Mesenchymal stem cell (in vitro differentiated cells and primary cell): ENCODE results near the gene DPF3.

Source experiments
- DNase-seq: peaks from one replicate; pipeline ENCODE4 v3.0.0-alpha.2; 2013
- H2AFZ ChIP-seq: one replicate; pipeline ENCODE4 v1.6.1; 2013; ENCODE audit warnings: low read depth, mild to moderate bottlenecking, control low read depth, inconsistent platforms, low read length, moderate library complexity
- H2AK5ac ChIP-seq: 2 replicates; pipeline ENCODE4 v1.6.1; 2013; ENCODE audit warnings: low read length, moderate library complexity, mild to moderate bottlenecking, inconsistent platforms; ENCODE audit not compliant: severe bottlenecking
- H2BK120ac ChIP-seq: one replicate; pipeline ENCODE4 v1.6.1; 2013; ENCODE audit warnings: low read depth, mild to moderate bottlenecking, inconsistent platforms, low read length, moderate library complexity
- H2BK12ac ChIP-seq, 2 experiments: one replicate each; pipeline ENCODE4 v1.6.1; 2013; ENCODE audit warnings: inconsistent platforms in 2 of 2, low read length in 2 of 2, mild to moderate bottlenecking in 2 of 2, moderate library complexity in 2 of 2, control low read depth in 1 of 2
- H2BK15ac ChIP-seq: one replicate; pipeline ENCODE4 v1.6.1; 2013; ENCODE audit warnings: mild to moderate bottlenecking, low read depth, inconsistent platforms; ENCODE audit not compliant: poor library complexity, severe bottlenecking
- H2BK5ac ChIP-seq: 2 replicates; pipeline ENCODE4 v1.6.1; 2013; ENCODE audit warnings: low read depth, mild to moderate bottlenecking, low read length, control low read depth, inconsistent platforms; ENCODE audit not compliant: poor library complexity, severe bottlenecking
- H3K14ac ChIP-seq, 2 experiments: one replicate each; pipeline ENCODE4 v1.6.1; 2013; ENCODE audit warnings: inconsistent platforms in 2 of 2, low read length in 2 of 2, control low read depth in 1 of 2, mild to moderate bottlenecking in 1 of 2, moderate library complexity in 1 of 2
- H3K18ac ChIP-seq, 2 experiments: one replicate each; pipeline ENCODE4 v1.6.1; 2013; ENCODE audit warnings: inconsistent platforms in 2 of 2, low read length in 2 of 2, control low read depth in 1 of 2, low read depth in 1 of 2, mild to moderate bottlenecking in 1 of 2
- H3K23ac ChIP-seq, 2 experiments: one replicate each; pipeline ENCODE4 v1.6.1; 2013; ENCODE audit warnings: inconsistent platforms in 2 of 2, low read length in 2 of 2, mild to moderate bottlenecking in 2 of 2, moderate library complexity in 2 of 2, control low read depth in 1 of 2
- H3K27ac ChIP-seq: 2 replicates; pipeline ENCODE4 v1.5.1; 2013; ENCODE audit warnings: mild to moderate bottlenecking, moderate library complexity, low read length, control low read depth, inconsistent platforms; ENCODE audit not compliant: poor library complexity, severe bottlenecking
- H3K27me3 ChIP-seq, 2 experiments: 2 replicates each; pipeline versions ENCODE4 v1.6.1 to v1.7.0; 2013; ENCODE audit warnings: low read length in 2 of 2, mild to moderate bottlenecking in 2 of 2, moderate library complexity in 2 of 2, control low read depth in 1 of 2, inconsistent platforms in 1 of 2; ENCODE audit not compliant: control insufficient read depth in 1 of 2, insufficient read depth in 1 of 2
- H3K36me3 ChIP-seq, 2 experiments: 2 replicates each; pipeline versions ENCODE4 v1.6.1 to v1.7.0; 2013; ENCODE audit warnings: low read length in 2 of 2, control low read depth in 1 of 2, inconsistent platforms in 1 of 2, low read depth in 1 of 2, mild to moderate bottlenecking in 1 of 2; ENCODE audit not compliant: insufficient read depth in 2 of 2, control insufficient read depth in 1 of 2
- H3K4ac ChIP-seq, 2 experiments: one replicate each; pipeline ENCODE4 v1.6.1; 2013; ENCODE audit warnings: inconsistent platforms in 2 of 2, low read length in 2 of 2, mild to moderate bottlenecking in 2 of 2, moderate library complexity in 2 of 2, control low read depth in 1 of 2, low read depth in 1 of 2
- H3K4me1 ChIP-seq: 2 replicates; pipeline ENCODE4 v1.6.1; 2013; ENCODE audit warnings: low read depth, low read length, control low read depth; ENCODE audit not compliant: control insufficient read depth, insufficient read depth
- H3K4me2 ChIP-seq: 2 replicates; pipeline ENCODE4 v1.6.1; 2013; ENCODE audit warnings: low read length, mild to moderate bottlenecking, inconsistent platforms; ENCODE audit not compliant: poor library complexity, severe bottlenecking
- H3K4me3 ChIP-seq, 2 experiments: 2 replicates each; pipeline versions ENCODE4 v1.5.1 to v1.7.0; 2013; ENCODE audit warnings: low read length in 2 of 2, mild to moderate bottlenecking in 2 of 2, control low read depth in 1 of 2, low read depth in 1 of 2; ENCODE audit not compliant: insufficient read depth in 1 of 2
- H3K79me1 ChIP-seq: replicated peaks from 2 replicates; pipeline ENCODE4 v1.6.1; 2013; ENCODE audit warnings: mild to moderate bottlenecking, control low read depth, low read length, inconsistent platforms; ENCODE audit not compliant: poor library complexity, severe bottlenecking
- H3K9ac ChIP-seq: 2 replicates; pipeline ENCODE4 v1.7.0; 2013; ENCODE audit warnings: mild to moderate bottlenecking, low read length, moderate library complexity
- H3K9me3 ChIP-seq: 2 replicates; pipeline ENCODE4 v1.7.0; 2013; ENCODE audit warnings: mild to moderate bottlenecking, low read length; ENCODE audit not compliant: control insufficient read depth
- H4K8ac ChIP-seq: one replicate; pipeline ENCODE4 v1.6.1; 2013; ENCODE audit warnings: inconsistent platforms, mild to moderate bottlenecking, low read length, moderate library complexity
- H4K91ac ChIP-seq: one replicate; pipeline ENCODE4 v1.6.1; 2013; ENCODE audit warnings: mild to moderate bottlenecking, low read length, inconsistent platforms
- WGBS: methylation state at CpG from one replicate; pipeline ENCODE4 v1.1.7; 2013; ENCODE audit warnings: mixed read lengths; 5-methylcytosine and 5-hydroxymethylcytosine counted together

DPF3 gene

DNA sequence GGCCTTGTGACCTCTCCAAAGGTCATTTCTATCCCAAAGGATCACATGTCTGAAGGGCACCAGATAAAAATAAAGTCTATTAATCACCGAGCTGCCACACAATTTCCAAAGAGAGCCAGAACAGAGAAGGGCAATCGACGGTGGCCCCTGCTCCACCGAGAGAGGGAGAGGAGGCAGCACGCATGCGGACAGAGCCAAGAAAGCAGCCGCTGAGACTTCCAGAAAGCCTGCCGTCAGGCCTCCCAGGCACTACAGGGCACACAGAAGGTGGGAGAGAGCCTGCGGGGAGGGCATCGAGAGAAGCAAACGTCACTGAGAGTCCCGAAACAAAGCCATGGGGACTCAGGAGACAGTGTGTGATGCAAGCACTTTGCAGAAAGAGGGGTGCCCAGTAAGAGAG is 182.0 kb downstream of the DPF3 start:
- H3K9ac ChIP-seq: no peak overlapping the region
- 93% methylated on average over 12 of the region's 12 CpGs for WGBS
- no peak overlapping the region for H2AFZ ChIP-seq
- H3K4ac ChIP-seq: no peak overlapping the region
- H3K23ac ChIP-seq: no peak overlapping the region
- H2BK12ac ChIP-seq: no peak overlapping the region
- no peak overlapping the region for H3K18ac ChIP-seq
- no peak overlapping the region for H4K91ac ChIP-seq
- no peak for DNase-seq
- peaks cover 0 to 52% of the 10 kb centered on the region in 2 experiments for H3K36me3 ChIP-seq
- H3K27ac ChIP-seq: no peak overlapping the region
- H3K4me2 ChIP-seq: no peak overlapping the region
- H3K4me1 ChIP-seq: peaks cover 17% of the 10 kb centered on the region
- no peak overlapping the region for H3K4me3 ChIP-seq
- H2BK120ac ChIP-seq: no peak overlapping the region
- no peaks in the 10 kb centered on the region for H3K9me3 ChIP-seq
- peaks cover 21% of the 10 kb centered on the region for H3K79me1 ChIP-seq
- H2AK5ac ChIP-seq: no peak overlapping the region
- H3K27me3 ChIP-seq: no peaks in the 10 kb centered on the region
- no peak overlapping the region for H4K8ac ChIP-seq
- no peak overlapping the region for H2BK15ac ChIP-seq
- H3K14ac ChIP-seq: no peak overlapping the region
- H2BK5ac ChIP-seq: no peak overlapping the region

DNA sequence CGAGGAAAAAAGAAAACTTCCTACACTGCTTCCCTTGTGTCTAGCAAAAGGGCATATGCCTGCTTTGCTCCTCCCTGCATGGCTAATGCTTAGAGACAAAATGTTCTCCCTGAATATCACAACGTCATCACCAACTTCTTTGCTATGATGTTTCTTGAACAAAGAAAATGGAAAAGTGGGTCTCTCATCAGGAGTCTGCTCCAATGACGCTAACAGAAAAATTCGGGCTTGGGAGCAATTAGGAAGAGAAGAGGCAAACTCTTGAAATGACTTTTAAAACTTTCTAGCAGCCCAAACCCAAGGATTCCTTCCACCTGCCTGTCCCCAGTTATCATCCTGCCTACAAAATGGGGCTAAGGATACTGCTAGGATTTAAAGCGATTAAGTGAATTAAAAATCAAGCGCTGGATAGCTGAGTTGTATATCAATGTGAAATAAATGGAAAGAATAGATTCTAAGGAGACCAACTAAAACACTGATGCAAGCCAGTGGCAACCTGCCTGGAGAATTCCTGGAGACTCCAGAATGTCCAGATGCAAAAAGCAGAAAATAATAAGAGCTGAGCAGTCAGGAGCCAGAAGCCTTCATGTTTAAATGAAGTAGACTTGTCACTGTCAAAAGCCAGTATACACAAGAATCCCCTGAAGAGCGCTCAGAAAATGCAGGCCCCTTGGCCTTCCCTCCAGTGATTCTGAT is 183.8 kb downstream of the DPF3 start:
- H2BK12ac ChIP-seq: no peak overlapping the region
- no peaks in the 10 kb centered on the region for H3K9me3 ChIP-seq
- no peak overlapping the region for H3K27ac ChIP-seq
- H3K79me1 ChIP-seq: peaks cover 21% of the 10 kb centered on the region
- no peak overlapping the region for H3K4ac ChIP-seq
- no peak overlapping the region for H3K9ac ChIP-seq
- no peak overlapping the region for H2BK120ac ChIP-seq
- H2AK5ac ChIP-seq: no peak overlapping the region
- no peak overlapping the region for H4K8ac ChIP-seq
- H3K18ac ChIP-seq: no peak overlapping the region
- H3K14ac ChIP-seq: no peak overlapping the region
- no peak overlapping the region for H3K23ac ChIP-seq
- H3K27me3 ChIP-seq: no peaks in the 10 kb centered on the region
- DNase-seq: no peak
- WGBS: 95% methylated on average over 7 of the region's 7 CpGs
- H3K4me1 ChIP-seq: peaks cover 7% of the 10 kb centered on the region
- H4K91ac ChIP-seq: no peak overlapping the region
- no peak overlapping the region for H2AFZ ChIP-seq
- peaks cover 0 to 49% of the 10 kb centered on the region in 2 experiments for H3K36me3 ChIP-seq
- no peak overlapping the region for H3K4me3 ChIP-seq
- no peak overlapping the region for H2BK15ac ChIP-seq
- H3K4me2 ChIP-seq: no peak overlapping the region
- no peak overlapping the region for H2BK5ac ChIP-seq

DNA sequence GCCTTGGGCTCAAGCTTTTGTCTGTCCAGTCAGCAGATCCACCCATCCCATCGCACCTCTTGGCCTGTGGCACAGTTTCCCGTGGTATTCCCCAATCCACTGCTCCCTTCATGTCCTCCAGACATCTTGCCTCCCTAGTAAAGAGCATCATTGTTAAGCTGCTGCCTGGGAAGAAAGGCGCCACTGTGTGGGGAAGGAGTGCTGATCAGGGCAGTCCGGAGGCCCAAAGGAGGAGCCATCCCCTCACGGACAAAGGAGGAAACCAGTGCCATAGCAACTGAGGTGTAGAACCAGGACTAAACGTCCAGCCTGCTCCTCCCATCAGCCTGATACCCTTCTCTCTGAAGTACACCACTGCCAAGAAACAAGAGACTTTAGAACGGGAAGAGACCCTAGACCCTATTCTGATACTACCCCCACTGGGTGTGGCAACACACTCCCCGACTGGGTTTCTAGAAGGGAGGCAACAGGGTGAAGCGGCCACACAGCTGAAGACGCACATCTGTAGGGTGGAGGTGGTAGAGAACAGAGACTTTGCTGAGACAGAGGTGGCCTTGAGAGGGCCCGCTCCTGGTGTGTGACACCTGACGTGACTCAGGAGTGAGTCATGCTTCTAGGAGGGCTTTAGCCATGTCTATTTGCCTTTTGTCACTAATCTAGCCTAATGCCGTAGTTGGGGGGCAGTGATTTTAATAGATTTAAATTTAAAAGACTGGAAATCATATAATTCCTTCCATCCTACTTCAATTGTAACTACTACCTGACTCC is 185.0 kb downstream of the DPF3 start:
- no peaks in the 10 kb centered on the region for H3K4me1 ChIP-seq
- H3K14ac ChIP-seq: no peak overlapping the region
- H3K4me2 ChIP-seq: no peak overlapping the region
- H3K18ac ChIP-seq: no peak overlapping the region
- no peak overlapping the region for H2AK5ac ChIP-seq
- 76% methylated on average over 11 of the region's 13 CpGs for WGBS
- no peak overlapping the region for H3K23ac ChIP-seq
- peaks cover 25% of the 10 kb centered on the region for H3K79me1 ChIP-seq
- no peak overlapping the region for H3K4me3 ChIP-seq
- H3K4ac ChIP-seq: no peak overlapping the region
- DNase-seq: no peak
- no peak overlapping the region for H3K27ac ChIP-seq
- peak overlapping the region; percentile 54 for H2BK15ac ChIP-seq
- H3K27me3 ChIP-seq: no peaks in the 10 kb centered on the region
- no peaks in the 10 kb centered on the region for H3K9me3 ChIP-seq
- H2BK5ac ChIP-seq: no peak overlapping the region
- H2BK12ac ChIP-seq: no peak overlapping the region
- peak overlapping the region; percentile 76 for H4K91ac ChIP-seq
- no peak overlapping the region for H4K8ac ChIP-seq
- peaks cover 0 to 37% of the 10 kb centered on the region in 2 experiments for H3K36me3 ChIP-seq
- H2BK120ac ChIP-seq: no peak overlapping the region
- no peak overlapping the region for H3K9ac ChIP-seq
- H2AFZ ChIP-seq: no peak overlapping the region

DNA sequence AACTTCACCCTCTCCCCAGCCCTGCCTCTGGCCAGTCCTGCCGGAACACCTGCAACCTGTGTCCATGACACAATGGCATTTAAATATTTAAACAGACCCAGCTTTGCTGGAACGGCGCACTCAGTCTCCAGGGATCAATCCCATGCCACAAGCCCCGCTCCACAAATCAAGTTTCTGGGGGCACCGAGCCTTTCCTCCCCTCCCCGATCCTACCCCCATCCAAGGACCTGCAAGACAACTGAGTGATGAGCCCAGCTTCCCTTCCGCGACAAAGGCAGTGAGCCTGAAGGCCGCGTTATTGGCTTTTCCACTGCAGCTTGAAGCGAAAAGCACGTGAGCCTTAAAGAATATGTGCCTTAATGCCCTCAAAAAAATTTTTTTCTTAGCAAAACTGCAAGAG is 185.7 kb downstream of the DPF3 start:
- H2BK120ac ChIP-seq: no peak overlapping the region
- H3K4ac ChIP-seq: no peak overlapping the region
- H4K91ac ChIP-seq: no peak overlapping the region
- no peak overlapping the region for H2BK12ac ChIP-seq
- H3K23ac ChIP-seq: no peak overlapping the region
- peaks cover 25% of the 10 kb centered on the region for H3K79me1 ChIP-seq
- no peak overlapping the region for H3K18ac ChIP-seq
- no peaks in the 10 kb centered on the region for H3K4me1 ChIP-seq
- H3K4me2 ChIP-seq: no peak overlapping the region
- no peak for DNase-seq
- no peaks in the 10 kb centered on the region for H3K27me3 ChIP-seq
- H3K27ac ChIP-seq: no peak overlapping the region
- H3K4me3 ChIP-seq: no peak overlapping the region
- H2AFZ ChIP-seq: no peak overlapping the region
- H4K8ac ChIP-seq: no peak overlapping the region
- H3K9ac ChIP-seq: no peak overlapping the region
- WGBS: 96% methylated on average over 12 of the region's 12 CpGs
- H3K36me3 ChIP-seq: peaks cover 0 to 32% of the 10 kb centered on the region in 2 experiments
- no peak overlapping the region for H2BK5ac ChIP-seq
- H3K9me3 ChIP-seq: no peaks in the 10 kb centered on the region
- H2BK15ac ChIP-seq: no peak overlapping the region
- no peak overlapping the region for H3K14ac ChIP-seq
- H2AK5ac ChIP-seq: no peak overlapping the region
